Lung (tissue), 12 donors: Measurements from ENCODE around the gene SPATA6L. TPM values are rescaled to one million over a fixed set of nuclear protein-coding genes. Genes with fewer than 3 reads are reported as not detected.

Experiments
- ATAC-seq: fragments of 200-7000 bp; cut with Tn5 transposase; one replicate; pipeline ENCODE4 v1.9.1; 2020; ENCODE audit warnings: moderate number of reproducible peaks; ENCODE audit not compliant: insufficient read depth, low FRiP score
- DNase-seq, 3 donors: peaks; one replicate each; pipeline ENCODE4 v3.0.0-alpha.2; 2013 to 2017
- H3K27ac ChIP-seq, 2 donors: one replicate each; pipeline ENCODE4 v1.5.1; 2013; ENCODE audit warnings: mild to moderate bottlenecking in 2 of 2, moderate library complexity in 2 of 2, control low read depth in 1 of 2, inconsistent platforms in 1 of 2, low read depth in 1 of 2, low read length in 1 of 2
- H3K27me3 ChIP-seq, 3 donors: one replicate each; pipeline ENCODE4 v1.5.1; 2013; ENCODE audit warnings: low read length in 2 of 3; ENCODE audit not compliant: control insufficient read depth in 3 of 3, insufficient read depth in 3 of 3
- H3K36me3 ChIP-seq, 4 donors: one replicate each; pipeline ENCODE4 v1.5.1; 2013; ENCODE audit warnings: low read length in 4 of 4, mild to moderate bottlenecking in 1 of 4, moderate library complexity in 1 of 4; ENCODE audit not compliant: control insufficient read depth in 4 of 4, insufficient read depth in 4 of 4
- H3K4me1 ChIP-seq, 5 donors: one replicate each; pipeline ENCODE4 v1.5.1; 2013; ENCODE audit warnings: low read length in 5 of 5, mild to moderate bottlenecking in 2 of 5, moderate library complexity in 1 of 5; ENCODE audit not compliant: control insufficient read depth in 5 of 5, insufficient read depth in 5 of 5
- H3K4me3 ChIP-seq: one replicate; pipeline ENCODE4 v1.5.1; 2013; ENCODE audit warnings: mild to moderate bottlenecking, control low read depth, moderate library complexity
- H3K9ac ChIP-seq, 2 donors: one replicate each; pipeline ENCODE4 v1.5.1; 2013; ENCODE audit warnings: low read length in 2 of 2, control low read depth in 1 of 2; ENCODE audit not compliant: insufficient read depth in 1 of 2
- H3K9me3 ChIP-seq, 4 donors: one replicate each; pipeline ENCODE4 v1.5.1; 2013; ENCODE audit warnings: low read length in 3 of 4, mild to moderate bottlenecking in 1 of 4, moderate library complexity in 1 of 4; ENCODE audit not compliant: control insufficient read depth in 4 of 4, insufficient read depth in 3 of 4
- WGBS, 2 donors: extraction: QIAGEN DNeasy Blood & Tissue Kit; methylation state at CpG; one replicate each; pipeline ENCODE4 v1.1.7; 2013; 5-methylcytosine and 5-hydroxymethylcytosine counted together
- polyA plus RNA-seq, 2 donors: library from polyadenylated mRNA; stranded (reverse); fragments of 200-250 nt; gene quantifications; one replicate each; pipeline ENCODE4 v1.2.1, GENCODE V29; 2013
- total RNA-seq, 2 donors: library from RNA; depleted of rRNA in 1 of 2; stranded (reverse); fragments of >200 nt in 1 of 2; gene quantifications; one replicate each; pipeline ENCODE4 v1.2.1, GENCODE V29; 2014 to 2021
- TF ChIP-seq, protein P1 (sequence below): IDR thresholded peaks from 2 replicates; pipeline ENCODE4 v1.5.1; 2012; ENCODE audit warnings: mild to moderate bottlenecking; ENCODE audit errors: control extremely low read depth, extremely low read depth
- donor health status: control.
- donor health status: control.
- donor health status: Bipolar disorder and iron deficiency.
- donor health status: healthy.
- donor health status: DM: yes; HTN: yes; CAD: no.

SPATA6L gene
- total and polyA plus RNA-seq, 4 donors: 2.1 to 25.6 (median 11.4) TPM

- Histone ChIP-seq H3K4me3 (no peak overlapping the region), H3K4me1 (no peaks in the 10 kb centered on the region), H3K27me3 (no peaks in the 10 kb centered on the region), H3K9me3 (peaks cover 0 to 3% (median 0%) of the 10 kb centered on the region in 4 donors), H3K9ac (no peak overlapping the region), H3K36me3 (peaks cover 0 to 10% (median 0%) of the 10 kb centered on the region in 4 donors), H3K27ac (no peak overlapping the region)
- DNase-seq (no peak), ATAC-seq (no peak)
- TF ChIP-seq, protein P1, sequence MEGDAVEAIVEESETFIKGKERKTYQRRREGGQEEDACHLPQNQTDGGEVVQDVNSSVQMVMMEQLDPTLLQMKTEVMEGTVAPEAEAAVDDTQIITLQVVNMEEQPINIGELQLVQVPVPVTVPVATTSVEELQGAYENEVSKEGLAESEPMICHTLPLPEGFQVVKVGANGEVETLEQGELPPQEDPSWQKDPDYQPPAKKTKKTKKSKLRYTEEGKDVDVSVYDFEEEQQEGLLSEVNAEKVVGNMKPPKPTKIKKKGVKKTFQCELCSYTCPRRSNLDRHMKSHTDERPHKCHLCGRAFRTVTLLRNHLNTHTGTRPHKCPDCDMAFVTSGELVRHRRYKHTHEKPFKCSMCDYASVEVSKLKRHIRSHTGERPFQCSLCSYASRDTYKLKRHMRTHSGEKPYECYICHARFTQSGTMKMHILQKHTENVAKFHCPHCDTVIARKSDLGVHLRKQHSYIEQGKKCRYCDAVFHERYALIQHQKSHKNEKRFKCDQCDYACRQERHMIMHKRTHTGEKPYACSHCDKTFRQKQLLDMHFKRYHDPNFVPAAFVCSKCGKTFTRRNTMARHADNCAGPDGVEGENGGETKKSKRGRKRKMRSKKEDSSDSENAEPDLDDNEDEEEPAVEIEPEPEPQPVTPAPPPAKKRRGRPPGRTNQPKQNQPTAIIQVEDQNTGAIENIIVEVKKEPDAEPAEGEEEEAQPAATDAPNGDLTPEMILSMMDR: no peak
- WGBS, 2 donors: 87 to 92% methylated on average over 2 of the region's 2 CpGs
These were observed 99.5 kb downstream of the SPATA6L start for GRCh38 chr9:4566806-4567205.

DNA sequence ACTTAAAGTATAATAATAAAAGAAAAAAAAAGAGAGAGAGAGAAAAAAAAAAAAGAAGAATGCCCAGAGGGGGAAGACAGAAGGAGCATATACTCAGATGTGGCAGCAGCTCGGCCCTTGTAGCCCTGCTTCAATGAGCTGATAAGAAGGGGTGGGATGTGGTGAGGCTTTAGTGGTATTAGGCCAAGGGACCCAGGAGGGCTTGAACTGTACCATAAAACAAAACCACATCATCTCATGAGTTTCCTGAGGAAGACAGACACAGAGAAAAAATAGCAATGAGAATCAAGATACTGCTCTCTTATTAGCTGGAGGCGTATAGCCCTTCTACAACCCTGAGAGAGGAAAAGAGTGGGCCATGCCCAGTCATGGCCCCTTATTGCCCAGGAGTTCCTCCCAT, 103.2 kb downstream of the SPATA6L start:
- Histone ChIP-seq H3K27me3 (no peaks in the 10 kb centered on the region), H3K4me3 (no peak overlapping the region), H3K36me3 (peaks cover 0 to 9% (median 0%) of the 10 kb centered on the region in 4 donors), H3K27ac (no peak overlapping the region), H3K4me1 (peaks cover 0 to 1% (median 0%) of the 10 kb centered on the region in 5 donors), H3K9ac (no peak overlapping the region), H3K9me3 (peaks cover 0 to 3% (median 0%) of the 10 kb centered on the region in 4 donors)
- WGBS, 2 donors: 62 to 69% methylated on average over 2 of the region's 2 CpGs
- DNase-seq: no peak
- ATAC-seq: no peak
- TF ChIP-seq, protein P1: no peak

DNA sequence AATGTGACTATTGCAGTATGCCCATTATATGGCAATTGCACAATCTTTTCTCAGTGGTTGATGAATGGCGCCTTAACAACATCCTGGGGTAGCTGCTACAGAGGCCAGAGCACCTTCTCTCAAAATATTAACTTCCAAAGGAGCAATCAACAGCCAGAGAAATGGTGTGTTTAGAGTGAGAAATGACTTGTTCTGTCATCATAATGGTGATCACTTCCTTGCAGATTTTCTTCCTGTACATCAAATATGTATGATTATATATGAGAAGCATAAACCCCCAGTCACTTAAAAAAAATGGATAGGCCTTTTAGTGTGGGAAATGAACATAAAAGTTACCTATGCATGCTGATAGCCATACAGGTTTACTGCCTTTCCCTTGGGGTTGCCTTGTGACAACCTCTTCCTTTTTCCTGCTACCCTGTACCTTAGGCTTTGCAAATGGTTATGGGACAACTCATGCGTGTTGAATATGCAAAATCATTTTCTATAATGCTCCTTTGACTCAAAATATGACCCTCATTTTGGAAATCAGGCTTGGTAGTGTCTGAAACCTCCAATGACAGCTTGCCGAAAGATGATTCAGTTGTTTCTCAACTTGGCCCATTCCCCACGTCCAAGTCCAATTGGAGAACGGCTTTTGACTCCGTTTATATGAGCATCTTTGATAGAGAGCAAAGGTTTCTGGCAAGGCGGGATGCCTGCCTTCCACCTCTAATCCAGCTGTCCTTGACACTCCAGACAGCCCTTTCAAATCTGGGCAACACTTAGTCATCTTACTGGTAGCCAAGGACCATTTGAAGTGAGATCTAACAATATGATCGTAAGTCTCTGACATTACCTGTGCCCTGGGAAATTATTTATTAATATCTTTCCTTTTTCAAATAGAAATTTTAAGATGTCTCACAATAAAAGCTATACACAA, 106.8 kb downstream of the SPATA6L start:
- ATAC-seq (no peak), DNase-seq (no peak)
- Histone ChIP-seq H3K9me3 (peaks cover 0 to 3% (median 0%) of the 10 kb centered on the region in 4 donors), H3K4me3 (no peak overlapping the region), H3K27me3 (no peaks in the 10 kb centered on the region), H3K27ac (no peak overlapping the region), H3K36me3 (peaks cover 0 to 5% (median 0%) of the 10 kb centered on the region in 4 donors), H3K4me1 (peaks cover 0 to 3% (median 0%) of the 10 kb centered on the region in 5 donors), H3K9ac (no peak overlapping the region)
- TF ChIP-seq, protein P1: no peak
- WGBS, 2 donors: 83 to 87% methylated on average over 8 of the region's 8 CpGs
